Muscle of arm (tissue), 12 donors: ENCODE measurements around the gene NCOA3. TPM values are rescaled to one million over a fixed set of nuclear protein-coding genes. Genes with fewer than 3 reads are reported as not detected.
A peak's percentile ranks its signal among the peaks of the same experiment; 100 is the strongest.

ENCODE experiments used
- DNase-seq: peaks from one replicate; pipeline ENCODE4 v3.0.0-alpha.2; 2013
- polyA plus RNA-seq, 12 donors: library from polyadenylated mRNA; unstranded; fragments of 120-200 nt; gene quantifications; one replicate each; pipeline ENCODE4 v1.2.1, GENCODE V29; 2013; ENCODE audit not compliant: insufficient read length in 12 of 12

NCOA3 gene
- polyA plus RNA-seq, 12 donors, result 12.4 to 26.2 (median 15.2) TPM; not detected in 1

GRCh38 chr20:47596003-47596571, 94.4 kb downstream of the NCOA3 start:
- no peak for DNase-seq

DNA sequence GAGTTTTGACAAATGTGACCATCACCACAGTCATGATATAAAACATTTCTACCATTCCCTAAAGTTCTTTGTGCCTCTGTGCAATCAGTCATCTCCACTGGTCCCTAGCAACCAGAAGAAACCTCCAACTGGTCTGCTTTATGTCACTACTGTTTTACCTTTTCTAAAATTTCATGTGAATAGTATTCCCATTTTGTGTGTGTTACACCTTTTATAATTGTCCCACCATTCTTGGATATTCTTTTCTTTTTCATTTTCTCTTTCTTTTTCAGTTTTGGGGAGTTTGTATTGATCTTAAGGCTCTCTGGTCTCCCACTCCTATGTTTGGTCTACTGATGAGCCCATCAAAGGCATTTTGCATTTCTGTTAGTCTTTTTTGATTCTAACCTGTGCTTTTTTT, 95.4 kb downstream of the NCOA3 start:
- DNase-seq, result no peak

DNA sequence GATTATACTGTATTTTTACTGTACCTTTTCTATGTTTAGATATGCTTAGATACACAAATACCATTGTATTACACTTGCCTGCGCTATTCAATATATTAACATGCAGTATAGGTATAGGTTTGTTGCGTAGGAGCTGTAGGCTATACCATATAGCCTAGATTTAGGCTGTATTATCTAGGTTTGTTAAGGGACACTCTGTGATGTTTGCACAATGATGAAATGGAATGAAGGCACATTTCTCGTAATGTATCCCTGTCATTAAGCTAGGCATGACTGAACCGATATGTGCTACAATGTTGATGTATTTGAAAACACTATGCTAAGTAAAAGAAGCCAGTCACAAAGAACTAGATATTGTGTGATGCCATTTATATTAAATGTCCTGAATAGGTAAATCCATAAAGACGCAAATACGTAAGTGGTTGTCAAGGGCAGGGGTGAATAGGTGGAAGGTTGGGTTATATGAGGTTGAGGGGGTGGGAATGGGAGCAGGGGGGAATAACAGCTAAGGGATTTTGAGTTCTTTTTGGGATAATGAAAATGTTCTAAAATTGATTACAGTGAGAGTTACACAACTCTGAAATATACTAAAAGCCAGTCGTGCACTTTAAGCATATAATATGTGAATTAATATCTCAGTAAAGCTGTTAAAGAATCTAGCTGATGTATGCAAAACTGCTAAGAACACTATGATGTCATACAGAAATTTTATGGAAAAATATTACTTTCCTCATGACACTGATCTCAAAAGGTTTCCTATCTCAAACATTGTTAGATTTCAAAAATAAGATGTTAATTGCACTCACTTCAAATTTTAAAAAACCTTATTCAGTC, 97.4 kb downstream of the NCOA3 start:
- DNase-seq, result no peak

DNA sequence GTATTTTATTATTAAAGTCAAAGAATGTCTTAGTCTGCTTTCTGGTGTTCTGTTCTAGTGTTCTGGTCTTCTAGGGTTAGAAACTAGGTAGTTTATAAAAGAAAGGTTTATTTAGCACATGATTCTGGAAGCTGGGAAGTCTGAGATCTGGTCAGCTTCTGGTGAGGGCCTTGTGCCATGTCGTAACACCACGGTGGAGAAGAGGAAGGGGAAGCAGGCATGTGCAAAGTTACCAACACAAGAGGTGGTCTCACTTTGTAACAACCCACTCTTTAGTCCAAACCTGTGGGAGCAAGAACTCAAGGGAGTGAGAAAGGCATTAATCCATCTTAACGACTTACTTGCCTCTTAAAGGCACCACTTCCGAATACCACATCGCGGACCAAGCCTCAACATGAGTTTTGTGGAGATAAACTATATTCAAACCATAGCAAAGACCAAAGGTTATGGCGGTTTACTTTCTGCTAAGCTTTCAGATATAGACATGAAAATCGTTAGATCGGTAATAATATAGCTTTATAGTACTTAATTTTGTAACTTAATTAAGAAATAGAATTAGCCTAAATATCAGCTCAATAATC, 99.4 kb downstream of the NCOA3 start:
- DNase-seq, result no peak

DNA sequence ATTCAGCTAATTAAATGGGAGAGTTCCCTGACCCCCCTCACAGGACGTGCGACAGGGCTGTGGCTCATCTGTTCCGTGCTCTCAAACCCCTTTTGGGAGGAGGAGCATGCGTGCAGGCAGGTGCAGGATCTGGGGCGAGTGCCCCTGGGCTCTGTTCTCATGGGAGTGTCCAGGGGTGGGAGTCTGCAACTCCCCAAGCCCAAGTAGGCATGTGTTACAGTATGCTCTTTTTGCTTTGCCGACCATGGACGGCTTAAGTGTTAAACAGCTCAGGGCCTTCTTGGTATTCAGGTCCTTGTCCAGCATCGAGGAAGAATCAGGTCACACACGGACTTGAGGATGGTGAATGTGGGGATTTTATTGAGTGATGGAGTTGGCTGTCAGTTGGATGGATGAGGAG, 101.6 kb downstream of the NCOA3 start:
- no peak for DNase-seq

DNA sequence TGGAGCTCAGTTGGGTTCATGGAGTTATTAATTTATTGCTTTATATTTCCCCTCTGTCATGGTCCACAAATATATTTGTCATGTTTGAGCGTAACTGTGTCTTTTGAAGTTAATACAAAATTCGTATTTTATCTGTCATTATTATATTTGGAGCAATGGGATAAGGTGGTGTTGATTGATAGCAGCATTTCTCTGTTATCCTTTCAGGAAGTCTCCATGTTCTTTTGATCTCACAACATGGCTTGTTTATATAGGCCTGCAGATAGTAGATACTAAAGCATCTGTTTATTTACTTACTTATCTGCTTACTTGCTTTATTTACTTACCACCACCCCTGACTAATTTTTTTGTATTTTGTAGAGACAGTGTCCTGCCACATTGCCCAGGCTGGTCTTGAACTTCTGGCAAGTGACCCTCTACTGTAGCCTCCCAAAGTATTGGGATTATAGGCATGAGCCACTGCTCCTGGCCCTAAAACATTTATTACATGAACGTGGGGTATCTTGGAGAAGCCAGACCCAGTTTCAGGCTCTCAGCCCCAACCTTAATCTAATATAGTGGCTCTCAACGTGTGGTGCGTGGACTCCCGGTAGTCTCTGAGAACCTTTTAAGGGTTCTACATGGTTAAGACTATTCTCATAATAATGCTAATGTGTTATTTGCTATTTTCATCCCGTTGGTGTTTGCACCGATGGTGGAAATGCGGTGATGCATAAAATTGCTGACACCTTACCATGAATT, 104.2 kb downstream of the NCOA3 start:
- no peak for DNase-seq

DNA sequence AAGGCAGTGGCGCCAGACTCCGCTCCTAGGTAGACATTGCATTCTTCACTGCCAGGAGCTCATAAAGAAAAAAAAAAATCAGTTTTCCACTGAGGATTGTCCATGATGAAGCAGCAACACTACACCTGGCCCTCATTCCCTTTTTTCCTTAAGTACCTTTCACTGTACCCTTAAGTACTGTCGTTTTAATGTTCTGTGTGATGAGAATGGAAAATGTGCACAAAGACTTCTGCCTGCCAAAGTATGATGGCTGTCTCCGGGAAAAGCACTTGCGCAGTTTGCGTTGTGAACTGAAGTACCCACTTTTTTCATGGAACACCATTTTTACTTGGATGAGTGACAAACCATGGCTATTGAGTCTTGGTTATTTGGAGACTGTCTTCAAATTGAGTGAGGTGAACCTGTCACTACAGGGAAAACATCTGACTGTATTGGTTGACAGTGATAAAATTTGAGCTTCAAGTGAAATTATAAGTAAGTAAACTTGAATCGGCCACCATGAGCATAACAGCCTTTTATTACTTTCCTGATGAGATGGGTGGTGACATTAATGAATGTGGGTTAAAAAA, 104.8 kb downstream of the NCOA3 start:
- no peak for DNase-seq

DNA sequence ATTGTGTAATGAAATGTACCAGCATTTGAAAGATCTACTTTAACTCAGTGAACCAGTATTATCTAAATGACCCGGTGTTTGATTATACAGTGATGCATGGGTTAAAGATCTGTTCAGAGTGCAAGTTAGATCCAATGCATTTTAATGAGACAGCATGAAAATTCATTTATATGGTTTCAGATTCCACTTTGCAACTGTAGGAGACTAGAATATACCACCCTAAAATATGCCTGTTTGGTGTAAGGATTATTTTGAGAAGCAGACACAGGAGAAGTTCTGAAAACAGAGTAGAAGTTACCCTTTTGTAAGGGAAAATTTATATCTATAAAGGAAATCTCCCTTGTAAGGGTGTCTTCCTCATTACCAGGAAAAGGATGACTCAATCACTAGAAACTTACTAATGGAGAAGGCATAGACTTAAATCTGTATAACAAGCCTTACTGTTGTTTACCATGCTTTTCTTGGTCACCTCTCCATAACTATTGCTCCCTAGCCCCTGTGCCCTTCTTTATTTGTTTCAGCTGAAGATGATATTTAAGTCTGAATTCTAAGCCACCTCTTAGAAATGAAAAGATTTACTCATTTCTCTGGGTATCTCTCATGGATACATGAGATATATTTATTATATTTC, 105.4 kb downstream of the NCOA3 start:
- no peak for DNase-seq

GRCh38 chr20:47609001-47609400, 107.3 kb downstream of the NCOA3 start:
- DNase-seq, result no peak

- DNase-seq, result peak; percentile 52
Observed at GRCh38 chr20:47610247-47610944, 108.7 kb downstream of the NCOA3 start.

DNA sequence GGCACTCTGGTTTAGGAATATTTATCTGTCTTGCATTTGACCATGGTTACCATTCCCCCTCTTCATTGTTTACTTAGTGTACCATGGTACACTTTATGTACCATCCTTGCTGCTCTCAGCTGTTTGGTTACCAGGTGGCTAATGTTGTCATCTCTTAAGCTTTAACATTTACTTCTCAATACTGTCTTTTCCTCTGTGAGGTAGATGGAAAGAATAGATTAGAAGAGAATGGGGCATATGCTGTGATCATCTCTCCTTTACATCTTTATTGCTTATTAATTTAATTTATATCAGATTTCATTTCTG, 109.2 kb downstream of the NCOA3 start:
- no peak for DNase-seq

- DNase-seq, result no peak
Observed at GRCh38 chr20:47611785-47612184, 110.1 kb downstream of the NCOA3 start.

DNA sequence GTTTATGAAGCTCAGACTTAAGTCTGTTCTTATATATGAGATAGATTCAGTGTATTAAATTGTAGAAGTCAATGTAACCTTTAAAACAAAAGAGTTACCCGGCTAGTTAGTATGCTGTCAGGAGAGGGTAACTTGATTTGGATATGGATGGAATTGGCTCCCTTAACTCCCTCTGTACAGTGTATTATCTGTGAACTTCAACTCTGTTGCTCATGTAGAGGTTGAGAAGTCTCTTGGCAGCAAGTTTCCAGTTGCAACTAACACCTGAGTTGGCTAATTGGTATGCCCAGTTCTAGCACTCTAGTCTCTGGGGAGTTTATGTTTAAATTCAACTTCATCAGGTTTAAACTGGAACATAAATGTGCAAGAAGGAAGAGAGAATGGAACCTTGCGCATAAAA, 111.0 kb downstream of the NCOA3 start:
- no peak for DNase-seq

DNA sequence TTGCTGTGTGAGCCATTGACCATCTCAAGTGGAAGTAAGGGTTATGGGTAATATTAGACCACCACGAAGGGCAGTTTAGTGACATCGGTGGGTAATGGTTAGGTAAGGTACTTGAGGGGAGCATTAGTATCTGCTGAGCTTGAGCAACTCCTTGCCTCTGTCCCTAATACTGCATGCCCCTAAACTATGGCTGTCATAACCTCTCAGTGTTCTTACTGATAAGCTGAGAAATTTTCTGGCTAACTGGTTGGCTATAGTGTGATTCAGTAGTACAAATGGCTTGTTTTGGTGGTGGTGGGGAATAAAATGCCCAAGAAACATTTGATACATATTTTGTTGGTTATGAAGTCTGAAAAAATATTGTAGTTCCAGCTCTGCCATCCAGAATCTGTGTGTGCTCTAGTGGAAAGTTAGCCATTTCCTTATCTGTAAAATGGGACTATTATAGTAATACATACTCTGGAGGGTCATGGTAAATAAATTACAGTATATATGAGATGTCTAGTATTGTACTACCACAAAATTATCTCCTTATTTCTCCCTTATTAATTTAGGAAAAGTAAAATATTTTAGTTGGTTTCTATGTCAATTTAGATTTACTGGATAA, 113.1 kb downstream of the NCOA3 start:
- no peak for DNase-seq

- no peak for DNase-seq
Observed at GRCh38 chr20:47618479-47618878, 116.8 kb downstream of the NCOA3 start.

DNA sequence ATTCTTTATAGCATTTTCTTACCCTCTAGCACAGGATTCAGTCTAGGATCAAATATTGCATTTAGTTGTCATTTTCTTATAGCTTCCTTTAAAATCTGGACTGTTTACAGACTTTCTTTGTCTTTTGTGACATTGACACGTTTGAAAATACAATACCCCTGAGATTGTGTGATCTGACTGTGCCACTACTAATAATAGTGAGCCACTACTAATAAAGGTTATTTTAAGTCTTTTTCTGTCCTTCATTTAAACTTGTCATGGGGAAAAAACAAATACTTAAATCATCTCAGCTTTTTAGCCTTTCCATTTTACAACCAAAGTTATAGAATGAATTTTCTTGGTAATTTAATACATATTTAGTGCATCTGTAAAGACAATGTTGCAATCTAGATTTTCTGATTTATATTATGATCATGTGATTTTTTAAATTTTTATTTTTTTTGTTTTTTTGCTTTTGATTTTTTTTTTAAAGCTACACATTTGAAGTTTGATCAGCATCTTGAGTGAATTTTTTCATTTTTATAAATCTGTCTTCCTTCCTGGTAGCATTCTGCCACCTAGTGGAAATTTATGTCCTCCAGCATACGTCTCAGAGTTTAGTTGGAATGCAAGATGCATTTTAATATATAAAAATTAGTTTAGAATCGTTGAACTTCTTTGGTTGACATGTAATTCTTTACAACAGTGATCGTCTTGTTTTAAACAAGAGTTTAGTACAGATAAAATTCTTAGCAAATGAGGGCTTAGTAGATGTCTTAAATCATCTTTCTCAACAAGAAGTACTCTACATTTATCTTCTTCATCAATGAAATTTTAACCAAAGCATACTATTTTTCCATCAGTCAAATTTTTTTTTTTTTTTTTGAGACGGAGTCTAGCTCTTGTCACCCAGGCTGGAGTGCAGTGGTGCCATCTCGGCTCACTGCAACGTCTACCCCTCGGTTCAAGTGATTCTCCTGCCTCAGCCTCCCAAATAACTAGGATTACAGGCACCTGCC, 119.4 kb downstream of the NCOA3 start:
- peak; percentile 69 for DNase-seq

GRCh38 chr20:47622118-47622665, 120.5 kb downstream of the NCOA3 start:
- no peak for DNase-seq

GRCh38 chr20:47623206-47623605, 121.5 kb downstream of the NCOA3 start:
- no peak for DNase-seq

GRCh38 chr20:47627540-47627939, 125.9 kb downstream of the NCOA3 start:
- no peak for DNase-seq
